HCT116 (cell line): Measurements from ENCODE around the gene SEL1L3. TPM values are rescaled to one million over a fixed set of nuclear protein-coding genes. Genes with fewer than 3 reads are reported as not detected.

Source experiments
- ATAC-seq: fragments of 200-7000 bp; cut with Tn5 transposase; 2 replicates; pipeline ENCODE4 v1.9.1; 2020; ENCODE audit warnings: mild to moderate bottlenecking, moderate library complexity
- Bru-seq: library from RNA; stranded (reverse); fragments of 400-500 nt; gene quantifications from one replicate; lab custom pipeline; 2021; lab: Mats Ljungman, UMichigan
- BruChase-seq, 2 experiments: library from RNA; stranded (reverse); fragments of 400-500 nt; gene quantifications; one replicate each; lab custom pipeline; 2021; lab: Mats Ljungman, UMichigan
- BruUV-seq: library from RNA; stranded (reverse); fragments of 400-500 nt; replicated peaks from 2 replicates; lab custom pipeline; 2021; lab: Mats Ljungman, UMichigan
- CTCF ChIA-PET: fragments of 300-600 bp; sonication (Branson Sonifier 250); formaldehyde crosslinking; loops from one replicate; lab custom pipeline; 2021; ENCODE audit warnings: antibody characterized with exemption; lab: Charles Lee
- POLR2A ChIA-PET: fragments of 300-600, 350-600 bp; sonication (Branson Sonifier 250); formaldehyde crosslinking; loops from one replicate; lab custom pipeline; 2021; ENCODE audit warnings: antibody characterized with exemption; lab: Charles Lee
- RAD21 ChIA-PET, 2 experiments: fragments of 300-600 bp; sonication (Branson Sonifier 250); formaldehyde crosslinking; loops; one replicate each; lab custom pipeline; 2023; ENCODE audit warnings: low total read pairs in 2 of 2; ENCODE audit not compliant: uncharacterized antibody in 2 of 2, unreplicated experiment in 2 of 2, low non-redundant PET in 1 of 2; lab: Charles Lee
- DNase-seq: peaks from one replicate; pipeline ENCODE4 v3.0.0-alpha.2; 2010; ENCODE audit warnings: low read depth, low spot score
- H2AFZ ChIP-seq: fragments of 200-600 bp; shearing (Covaris generic), sonication (generic); 2 replicates; pipeline ENCODE4 v1.6.1; 2017; ENCODE audit warnings: low read depth, mixed run types, mixed read lengths, antibody characterized with exemption, low read length; ENCODE audit not compliant: poor library complexity, severe bottlenecking
- H3K27ac ChIP-seq: 2 replicates; pipeline ENCODE4 v1.5.1; 2012; ENCODE audit warnings: low read depth, low read length
- H3K27me3 ChIP-seq: fragments of 200-600 bp; sonication (generic); 2 replicates; pipeline ENCODE4 v1.6.1; 2016; ENCODE audit warnings: mixed run types, low read length, mixed read lengths; ENCODE audit not compliant: insufficient read depth
- H3K36me3 ChIP-seq, 2 experiments: fragments of 200-500 bp in 1 of 2; fragments of 200-600 bp in 1 of 2; sonication (Bioruptor generic) in 1 of 2; sonication (generic) in 1 of 2; 2 replicates each; pipeline versions ENCODE4 v1.5.1 to v1.6.1; 2014 to 2016; ENCODE audit warnings: low read length in 2 of 2, inconsistent platforms in 1 of 2, mixed read lengths in 1 of 2, mixed run types in 1 of 2; ENCODE audit not compliant: insufficient read depth in 2 of 2, control insufficient read depth in 1 of 2
- H3K4me1 ChIP-seq, 2 experiments: fragments of 200-600 bp in 1 of 2; sonication (generic) in 1 of 2; 2 replicates each; pipeline versions ENCODE4 v1.5.1 to v1.6.1; 2012 to 2017; ENCODE audit warnings: low read length in 2 of 2, inconsistent platforms in 1 of 2, mild to moderate bottlenecking in 1 of 2, mixed read lengths in 1 of 2, mixed run types in 1 of 2, moderate library complexity in 1 of 2; ENCODE audit not compliant: insufficient read depth in 2 of 2, control insufficient read depth in 1 of 2
- H3K4me2 ChIP-seq: fragments of 200-600 bp; sonication (generic); 2 replicates; pipeline ENCODE4 v1.6.1; 2017; ENCODE audit warnings: mixed run types, low read length, mixed read lengths
- H3K4me3 ChIP-seq, 2 experiments: fragments of 200-600 bp in 1 of 2; sonication (generic) in 1 of 2; replicated peaks in 1 of 2; 2 replicates each; pipeline ENCODE4 v1.5.1; 2011 to 2016; ENCODE audit warnings: low read length in 2 of 2, control low read depth in 1 of 2, low read depth in 1 of 2, mild to moderate bottlenecking in 1 of 2, mixed read lengths in 1 of 2, mixed run types in 1 of 2
- H3K79me2 ChIP-seq: fragments of 200-600 bp; sonication (generic); 2 replicates; pipeline ENCODE4 v1.6.1; 2017; ENCODE audit warnings: mild to moderate bottlenecking, mixed run types, low read length, moderate library complexity, mixed read lengths; ENCODE audit not compliant: insufficient read depth
- H3K9ac ChIP-seq: fragments of 200-600 bp; sonication (generic); 2 replicates; pipeline ENCODE4 v1.6.1; 2016; ENCODE audit warnings: low read length, mixed read lengths
- H3K9me2 ChIP-seq: fragments of 200-600 bp; sonication (generic), shearing (Covaris generic); 2 replicates; pipeline ENCODE4 v1.6.1; 2017; ENCODE audit warnings: mixed run types, mild to moderate bottlenecking, moderate library complexity; ENCODE audit not compliant: insufficient read depth
- H3K9me3 ChIP-seq, 2 experiments: fragments of 200-500 bp in 1 of 2; fragments of 200-600 bp in 1 of 2; sonication (Bioruptor generic) in 1 of 2; sonication (generic) in 1 of 2; 2 replicates each; pipeline ENCODE4 v1.6.1; 2014 to 2017; ENCODE audit warnings: low read length in 2 of 2, mixed read lengths in 2 of 2, inconsistent platforms in 1 of 2, low read depth in 1 of 2, mild to moderate bottlenecking in 1 of 2, mixed run types in 1 of 2, moderate library complexity in 1 of 2; ENCODE audit not compliant: control insufficient read depth in 1 of 2, insufficient read depth in 1 of 2
- H4K20me1 ChIP-seq: fragments of 200-600 bp; sonication (generic), shearing (Covaris generic); 2 replicates; pipeline ENCODE4 v1.6.1; 2017; ENCODE audit warnings: mixed run types, mild to moderate bottlenecking, moderate library complexity; ENCODE audit not compliant: insufficient read depth
- CBX3 ChIP-seq: IDR thresholded peaks from 2 replicates; pipeline ENCODE4 v1.6.1; 2012; ENCODE audit warnings: low read depth
- CEBPB ChIP-seq: IDR thresholded peaks from 2 replicates; pipeline ENCODE4 v1.6.1; 2012; ENCODE audit warnings: low read depth
- EGR1 ChIP-seq: IDR thresholded peaks from 2 replicates; pipeline ENCODE4 v1.6.1; 2012; ENCODE audit warnings: low read depth
- POLR2AphosphoS5 ChIP-seq: IDR thresholded peaks from 2 replicates; pipeline ENCODE4 v1.6.1; 2011; ENCODE audit warnings: mild to moderate bottlenecking, low read depth, low read length, moderate library complexity
- SIN3A ChIP-seq: IDR thresholded peaks from 2 replicates; pipeline ENCODE4 v1.6.1; 2012; ENCODE audit warnings: low read depth
- SP1 ChIP-seq: IDR thresholded peaks from 2 replicates; pipeline ENCODE4 v1.6.1; 2012; ENCODE audit warnings: low read depth
- SRF ChIP-seq: IDR thresholded peaks from 2 replicates; pipeline ENCODE4 v1.6.1; 2012; ENCODE audit warnings: low read depth
- ZFX ChIP-seq: fragments of 450-650 bp; IDR thresholded peaks from 2 replicates; pipeline ENCODE4 v1.6.1; 2017
- ZNF274 ChIP-seq: fragments of 200-500 bp; sonication (Bioruptor generic); IDR thresholded peaks from 2 replicates; pipeline ENCODE4 v1.6.1; 2014; ENCODE audit warnings: mild to moderate bottlenecking, low read depth, low read length, inconsistent platforms
- intact Hi-C: fragments of 100-400 bp; cut with micrococcal nuclease; formaldehyde crosslinking; loops from 2 replicates; pipeline ENCODE4 v1.10.0; 2022
- long read RNA-seq: library from polyadenylated mRNA; unstranded; transcript quantifications from one replicate; pipeline ENCODE4 v2.0.0, GENCODE V29; 2021; ENCODE audit not compliant: unreplicated experiment
- polyA plus RNA-seq: library from polyadenylated mRNA; unstranded; fragments of >200 nt; gene quantifications from 2 replicates; pipeline ENCODE4 v1.2.1, GENCODE V29; 2012; ENCODE audit warnings: missing spikeins
- total RNA-seq: library from RNA; stranded (reverse); gene quantifications from one replicate; pipeline ENCODE4 v1.2.1, GENCODE V29; 2021; ENCODE audit not compliant: unreplicated experiment
- TF ChIP-seq, protein P1 (sequence below): IDR thresholded peaks from 2 replicates; pipeline ENCODE4 v1.6.1; 2012

The SEL1L3 gene
- total RNA-seq (45.0 TPM), Bru-seq, nascent RNA (percentile 83 among the genes with signal in this experiment), BruChase-seq, experiment 1, labeled RNA remaining after a 6-hour chase (percentile 78 among the genes with signal in this experiment), BruChase-seq, experiment 2, labeled RNA remaining after a 2-hour chase (percentile 84 among the genes with signal in this experiment)
- 45.4 and 56.0 TPM in 2 replicates for polyA plus RNA-seq
- long read RNA-seq, full-length matches to known transcripts: 55 of 103 reads
- long read RNA-seq, partial matches to known transcripts: 12 of 103 reads
- long read RNA-seq, other reads (novel, unspliced or antisense): 36 of 103 reads

DNA sequence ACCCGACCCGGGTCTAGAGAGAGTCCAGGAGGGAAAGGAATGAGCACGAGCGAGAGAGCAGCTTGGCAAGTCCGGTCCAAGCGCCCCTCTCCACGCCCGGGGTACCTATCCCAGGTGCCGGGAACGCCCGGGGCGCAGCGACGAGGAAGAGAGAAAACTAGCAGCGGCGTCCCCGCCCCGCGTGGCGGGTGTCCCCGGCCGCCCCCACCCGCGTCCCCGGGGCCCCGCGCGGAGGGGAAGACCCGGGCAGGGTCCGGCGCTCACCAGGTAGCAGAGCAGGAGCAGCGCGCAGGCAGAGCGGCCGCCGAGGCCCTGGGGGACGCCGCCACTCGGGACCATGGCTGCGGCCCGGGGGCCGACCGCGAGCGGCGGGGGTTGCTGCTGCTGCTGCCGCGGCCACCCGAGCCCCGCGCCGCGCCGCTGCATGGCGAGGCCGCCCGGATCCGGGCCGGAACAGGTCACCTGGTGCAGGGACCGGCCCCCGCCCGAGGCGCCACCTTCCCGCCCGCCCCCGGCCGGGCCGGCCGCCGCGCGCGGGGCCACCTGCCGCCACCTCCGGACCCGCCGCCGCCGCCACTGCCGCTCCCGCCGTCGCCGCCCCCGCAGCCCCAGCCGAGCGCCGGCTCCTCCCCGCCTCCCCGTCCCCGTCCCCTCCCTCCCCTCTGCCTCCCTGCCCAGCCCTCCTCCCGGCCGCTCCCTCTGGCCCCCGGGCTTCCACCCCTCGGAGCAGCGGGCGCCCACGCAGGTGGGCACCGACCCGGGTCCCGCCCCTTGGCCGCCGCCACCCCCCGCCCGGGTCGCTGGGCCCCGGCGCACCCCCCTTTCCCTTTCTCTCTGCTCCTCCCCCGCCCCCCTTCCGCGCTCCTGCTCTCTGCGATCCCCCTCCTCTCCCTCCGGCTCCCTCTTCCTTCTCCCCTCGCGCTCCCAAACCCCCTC is at the start of gene SEL1L3:
TSS of gene SEL1L3 (minus strand) at position 578 of the 936 bp plus-strand sequence. CDS start at position 426, 152 bp downstream.
- Histone ChIP-seq H3K27ac (peak within 1 kb of the TSS; percentile 61; the same call in 1 of the 2 replicates), H3K9ac (peak within 1 kb of the TSS; percentile 76), H3K9me2 (no peaks in the 10 kb centered on the region), H2AFZ (peak within 1 kb of the TSS; percentile 67), H3K27me3 (no peaks in the 10 kb centered on the region), H3K4me1 (peaks cover 17 to 43% of the 10 kb centered on the region in 2 experiments), H3K4me2 (peak within 1 kb of the TSS; percentile 91), H3K4me3 (peak within 1 kb of the TSS; percentile 73 to 92), H3K79me2 (peaks cover 36% of the 10 kb centered on the region), H3K36me3 (no peaks in the 10 kb centered on the region)
- intact Hi-C loops: loop anchor here (5.0 kb wide), 1 partner anchor 420 kb away; no protein-coding TSS in a partner anchor
- DNase-seq (no peak), ATAC-seq (peak; percentile 64)
- BruUV-seq: no TSS peak
- ChIA-PET POLR2A (interaction anchor here (0.7 kb wide), 1 partner anchor 49 kb away, joined by 3 read pairs; no protein-coding TSS in a partner anchor), CTCF (no interaction called here)
- TF ChIP-seq ZFX (peak; percentile 66), POLR2AphosphoS5 (peak; percentile 47; the same call in 1 of the 2 replicates), EGR1 (peak; percentile 71), CEBPB (no peak)
- TF ChIP-seq, protein P1, sequence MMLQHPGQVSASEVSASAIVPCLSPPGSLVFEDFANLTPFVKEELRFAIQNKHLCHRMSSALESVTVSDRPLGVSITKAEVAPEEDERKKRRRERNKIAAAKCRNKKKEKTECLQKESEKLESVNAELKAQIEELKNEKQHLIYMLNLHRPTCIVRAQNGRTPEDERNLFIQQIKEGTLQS: no peak
- TF ChIP-seq, all 23 proteins: peak for 3
- Histone ChIP-seq H3K9me3 (no peaks in the 10 kb centered on the region), H4K20me1 (no peaks in the 10 kb centered on the region)
- RAD21 ChIA-PET: no interaction called here

GRCh38 chr4:25911356-25911755 is 48.6 kb upstream of the SEL1L3 start:
- H2AFZ ChIP-seq: no peak overlapping the region
- no peak overlapping the region for H3K27ac ChIP-seq
- DNase-seq: no peak
- no peak for TF ChIP-seq CBX3
- no peak for TF ChIP-seq ZNF274
- no peak for TF ChIP-seq SP1
- no peak for TF ChIP-seq SRF
- no peak for TF ChIP-seq SIN3A
- no peak for TF ChIP-seq ZFX
- TF ChIP-seq, protein P1: no peak
- TF ChIP-seq, all 23 proteins: peak for 0
- Histone ChIP-seq H3K27me3 (no peaks in the 10 kb centered on the region), H3K9me2 (no peaks in the 10 kb centered on the region), H3K4me3 (no peak overlapping the region), H3K4me2 (no peak overlapping the region), H3K4me1 (peaks cover 13 to 38% of the 10 kb centered on the region in 2 experiments; a peak in 3 of 4 replicates), H3K36me3 (no peaks in the 10 kb centered on the region), H4K20me1 (no peaks in the 10 kb centered on the region), H3K9ac (no peak overlapping the region), H3K9me3 (no peaks in the 10 kb centered on the region), H3K79me2 (peaks cover 15% of the 10 kb centered on the region)
- intact Hi-C loops: no loop called here
- no TSS peak for BruUV-seq
- no peak for ATAC-seq
- ChIA-PET RAD21 (no interaction called here), CTCF (no interaction called here), POLR2A (no interaction called here)
